ENCODE results near the gene GANC.

GRCh38 chr15:42384597-42384996, 111.6 kb downstream of the GANC start:
- no peak for TF ChIP-seq POLR2A (IDR thresholded peaks at IDR 0.05; ENCODE audit: low read length)
- no peak for TF ChIP-seq GATA1 (IDR thresholded peaks at IDR 0.05; ENCODE audit: low read depth, low read length)
